ENCODE measurements around the gene WNT8A. TPM values are rescaled to one million over a fixed set of nuclear protein-coding genes. Genes with fewer than 3 reads are reported as not detected.

Gene WNT8A
- polyA plus RNA-seq, 4 donors: 0.14 to 0.29 (median 0.19) TPM; not detected in 1

GRCh38 chr5:138078006-138078643 lies 5.7 kb upstream of the WNT8A start:
- no peak for DNase-seq (ENCODE audit: low read depth in 4 of 4, low spot score in 3 of 4)

- DNase-seq (ENCODE audit: low read depth in 4 of 4, low spot score in 3 of 4): no peak
These were observed 1.8 kb upstream of the WNT8A start for GRCh38 chr5:138082033-138082432.

- DNase-seq (ENCODE audit: low read depth in 4 of 4, low spot score in 3 of 4): no peak
These were observed 7.9 kb downstream of the WNT8A start for GRCh38 chr5:138091685-138092084.

- no peak for DNase-seq (ENCODE audit: low read depth in 4 of 4, low spot score in 3 of 4)
These were observed 8.5 kb downstream of the WNT8A start for GRCh38 chr5:138092301-138092700.

- no peak for DNase-seq (ENCODE audit: low read depth in 4 of 4, low spot score in 3 of 4)
These were observed 9.2 kb downstream of the WNT8A start for GRCh38 chr5:138093036-138093435.

- DNase-seq (ENCODE audit: low read depth in 4 of 4, low spot score in 3 of 4): no peak
These were observed 11.5 kb downstream of the WNT8A start for GRCh38 chr5:138095100-138095907.

- DNase-seq (ENCODE audit: low read depth in 4 of 4, low spot score in 3 of 4): no peak
These were observed 12.5 kb downstream of the WNT8A start for GRCh38 chr5:138096363-138096762.

- DNase-seq (ENCODE audit: low read depth in 4 of 4, low spot score in 3 of 4): no peak
These were observed 13.4 kb downstream of the WNT8A start for GRCh38 chr5:138096997-138097828.

GRCh38 chr5:138102454-138103318 lies 18.9 kb downstream of the WNT8A start:
- no peak for DNase-seq (ENCODE audit: low read depth in 4 of 4, low spot score in 3 of 4)

- no peak for DNase-seq (ENCODE audit: low read depth in 4 of 4, low spot score in 3 of 4)
These were observed 19.4 kb downstream of the WNT8A start for GRCh38 chr5:138103319-138103637.

- no peak for DNase-seq (ENCODE audit: low read depth in 4 of 4, low spot score in 3 of 4)
These were observed 21.9 kb downstream of the WNT8A start for GRCh38 chr5:138105709-138106108.

GRCh38 chr5:138107213-138107612 lies 23.4 kb downstream of the WNT8A start:
- no peak for DNase-seq (ENCODE audit: low read depth in 4 of 4, low spot score in 3 of 4)

- DNase-seq (ENCODE audit: low read depth in 4 of 4, low spot score in 3 of 4): no peak
These were observed 25.8 kb downstream of the WNT8A start for GRCh38 chr5:138109463-138110265.

GRCh38 chr5:138110266-138110963 lies 26.6 kb downstream of the WNT8A start:
- no peak for DNase-seq (ENCODE audit: low read depth in 4 of 4, low spot score in 3 of 4)

GRCh38 chr5:138111181-138111580 lies 27.3 kb downstream of the WNT8A start:
- DNase-seq (ENCODE audit: low read depth in 4 of 4, low spot score in 3 of 4): no peak

GRCh38 chr5:138111937-138112336 lies 28.1 kb downstream of the WNT8A start:
- no peak for DNase-seq (ENCODE audit: low read depth in 4 of 4, low spot score in 3 of 4)

- DNase-seq (ENCODE audit: low read depth in 4 of 4, low spot score in 3 of 4): no peak
These were observed 31.4 kb downstream of the WNT8A start for GRCh38 chr5:138115254-138115653.

GRCh38 chr5:138128334-138128733 lies 44.5 kb downstream of the WNT8A start:
- DNase-seq (ENCODE audit: low read depth in 4 of 4, low spot score in 3 of 4): no peak

GRCh38 chr5:138129347-138129746 lies 45.5 kb downstream of the WNT8A start:
- DNase-seq (ENCODE audit: low read depth in 4 of 4, low spot score in 3 of 4): no peak

All from left renal pelvis (tissue), 4 donors.